Stimulated activated CD4-positive, alpha-beta T cell treated with anti-CD3 and anti-CD28 coated beads, Interleukin-12 subunit alpha, Interleukin-12 subunit beta, amount 100 ng/mL, for 4 hours (primary cell): ENCODE data around the gene KLB.
"Not testable (repeated sequence)": the region's sequence is repeated elsewhere in the genome, so short reads cannot be mapped to it uniquely, and the experiment has no call there.

Experiments
- DNase-seq: peaks from one replicate; pipeline ENCODE4 v3.0.0-alpha.2; 2020

KLB gene

GRCh38 chr4:39406763-39407583 lies at the start of gene KLB:
Gene KLB (plus strand): TSS chr4:39406930. CDS start chr4:39406950, 20 bp downstream.
- no peak for DNase-seq

GRCh38 chr4:39357002-39357401 lies 49.7 kb upstream of the KLB start:
- no peak for DNase-seq

GRCh38 chr4:39360611-39361010 lies 46.1 kb upstream of the KLB start:
- not testable (repeated sequence) for DNase-seq

- no peak for DNase-seq
Measured at GRCh38 chr4:39362827-39363226, 43.9 kb upstream of the KLB start.

- DNase-seq: no peak
Measured at GRCh38 chr4:39363773-39364393, 42.8 kb upstream of the KLB start.

GRCh38 chr4:39365360-39365759 lies 41.4 kb upstream of the KLB start:
- DNase-seq: no peak

GRCh38 chr4:39365830-39366771 lies 40.6 kb upstream of the KLB start, which contains the start of gene RFC1:
Gene RFC1 (minus strand): TSS chr4:39366362. CDS start chr4:39366241, 121 bp downstream.
- DNase-seq: peak; percentile 96

- no peak for DNase-seq
Measured at GRCh38 chr4:39367166-39367565, 39.6 kb upstream of the KLB start.

GRCh38 chr4:39369301-39369700 lies 37.4 kb upstream of the KLB start:
- no peak for DNase-seq

GRCh38 chr4:39371209-39371608 lies 35.5 kb upstream of the KLB start:
- DNase-seq: not testable (repeated sequence)

GRCh38 chr4:39375478-39375877 lies 31.3 kb upstream of the KLB start:
- no peak for DNase-seq

- no peak for DNase-seq
Measured at GRCh38 chr4:39383690-39384089, 23.0 kb upstream of the KLB start.

GRCh38 chr4:39384563-39384962 lies 22.2 kb upstream of the KLB start:
- no peak for DNase-seq

GRCh38 chr4:39390603-39391002 lies 16.1 kb upstream of the KLB start:
- DNase-seq: no peak

GRCh38 chr4:39394706-39395105 lies 12.0 kb upstream of the KLB start:
- no peak for DNase-seq

GRCh38 chr4:39401640-39402039 lies 5.1 kb upstream of the KLB start:
- not testable (repeated sequence) for DNase-seq

- DNase-seq: no peak
Measured at GRCh38 chr4:39407584-39407885, 805 bp downstream of the KLB start.

GRCh38 chr4:39410415-39410814 lies 3.7 kb downstream of the KLB start:
- DNase-seq: no peak

GRCh38 chr4:39411561-39411960 lies 4.8 kb downstream of the KLB start:
- DNase-seq: not testable (repeated sequence)

GRCh38 chr4:39415678-39416283 lies 9.1 kb downstream of the KLB start:
- no peak for DNase-seq

- no peak for DNase-seq
Measured at GRCh38 chr4:39422247-39422646, 15.5 kb downstream of the KLB start.

- DNase-seq: not testable (repeated sequence)
Measured at GRCh38 chr4:39425297-39425696, 18.6 kb downstream of the KLB start.

- DNase-seq: no peak
Measured at GRCh38 chr4:39426728-39427127, 20.0 kb downstream of the KLB start.
